ENCODE results near the gene NKD2. TPM values are rescaled to one million over a fixed set of nuclear protein-coding genes. Genes with fewer than 3 reads are reported as not detected.
A peak's percentile ranks its signal among the peaks of the same experiment; 100 is the strongest.

Gene NKD2
- total and polyA plus RNA-seq, 2 experiments from 2014 or later, result 9.0 to 11.9 TPM

DNA sequence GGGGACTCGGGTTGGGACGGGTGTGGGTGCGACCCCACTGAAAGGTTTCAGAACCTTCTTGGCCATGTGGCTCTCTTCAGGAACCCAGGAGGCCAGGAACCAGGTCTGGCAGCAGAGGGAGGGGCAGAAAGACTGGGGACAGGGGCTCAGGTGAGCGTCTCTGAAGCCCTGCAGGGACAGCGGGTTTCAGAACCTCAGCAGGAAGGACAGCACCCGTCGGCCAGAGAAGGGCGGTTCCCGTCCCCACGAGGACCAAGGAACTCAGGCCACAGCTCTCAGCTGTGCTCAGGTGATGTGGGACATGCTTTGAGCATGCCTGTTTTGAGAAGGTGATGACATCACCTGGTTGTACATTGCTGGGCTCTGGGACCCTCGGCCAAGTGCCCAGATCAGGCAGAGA lies 77.5 kb downstream of the NKD2 start:
- H3K36me3 Mint-ChIP-seq (ENCODE audit: low read depth), result peaks cover 19% of the 10 kb centered on the region
- ATAC-seq, result no peak

DNA sequence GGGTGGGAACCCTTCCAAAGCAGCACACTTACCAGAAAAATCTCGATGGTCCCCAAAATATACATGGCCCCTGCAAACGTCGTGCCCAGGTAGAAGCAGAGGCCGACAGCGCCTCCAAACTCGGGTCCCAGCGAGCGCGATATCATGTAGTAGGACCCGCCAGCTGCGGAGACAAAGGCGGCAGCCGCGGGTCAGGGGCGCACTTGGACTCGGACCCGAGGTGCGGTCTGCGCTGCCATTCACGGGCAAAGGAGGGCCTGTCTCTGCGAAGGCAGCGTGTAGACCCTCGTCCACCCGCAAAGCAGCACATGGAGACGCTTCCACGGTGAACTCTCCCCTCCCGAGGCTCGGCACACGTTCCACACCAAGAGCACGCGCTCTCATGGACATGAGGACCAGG lies 78.3 kb downstream of the NKD2 start:
- Histone ChIP-seq H3K9me2 (ENCODE audit: insufficient read depth) (no peaks in the 10 kb centered on the region), H3F3A (replicated peaks; ENCODE audit: low read depth) (no peaks in the 10 kb centered on the region), H3K27me3 (ENCODE audit: insufficient read depth) (no peaks in the 10 kb centered on the region), H3K4me3 (no peak overlapping the region), H3K79me2 (replicated peaks; ENCODE audit: insufficient read depth) (no peaks in the 10 kb centered on the region), H4K20me1 (replicated peaks; ENCODE audit: insufficient read depth) (no peaks in the 10 kb centered on the region), H3K36me3 (ENCODE audit: insufficient read depth) (no peaks in the 10 kb centered on the region), H3K4me2 (no peak overlapping the region), H3K27ac (ENCODE audit: low read depth) (no peak overlapping the region), H3K4me1 (ENCODE audit: insufficient read depth) (no peaks in the 10 kb centered on the region), H2AFZ (no peak overlapping the region)
- no peak for DNase-seq (ENCODE audit: low spot score)
- Mint-ChIP-seq H3K27ac (no peak overlapping the region), H3K9me3 (no peaks in the 10 kb centered on the region), H3K27me3 (ENCODE audit: insufficient read depth, low read depth, poor library complexity) (peaks cover 4% of the 10 kb centered on the region), H3K36me3 (ENCODE audit: low read depth) (peaks cover 18% of the 10 kb centered on the region), H3K4me3 (no peak overlapping the region), H3K4me1 (no peaks in the 10 kb centered on the region)
- no peak for ATAC-seq
- TF ChIP-seq, protein P1, sequence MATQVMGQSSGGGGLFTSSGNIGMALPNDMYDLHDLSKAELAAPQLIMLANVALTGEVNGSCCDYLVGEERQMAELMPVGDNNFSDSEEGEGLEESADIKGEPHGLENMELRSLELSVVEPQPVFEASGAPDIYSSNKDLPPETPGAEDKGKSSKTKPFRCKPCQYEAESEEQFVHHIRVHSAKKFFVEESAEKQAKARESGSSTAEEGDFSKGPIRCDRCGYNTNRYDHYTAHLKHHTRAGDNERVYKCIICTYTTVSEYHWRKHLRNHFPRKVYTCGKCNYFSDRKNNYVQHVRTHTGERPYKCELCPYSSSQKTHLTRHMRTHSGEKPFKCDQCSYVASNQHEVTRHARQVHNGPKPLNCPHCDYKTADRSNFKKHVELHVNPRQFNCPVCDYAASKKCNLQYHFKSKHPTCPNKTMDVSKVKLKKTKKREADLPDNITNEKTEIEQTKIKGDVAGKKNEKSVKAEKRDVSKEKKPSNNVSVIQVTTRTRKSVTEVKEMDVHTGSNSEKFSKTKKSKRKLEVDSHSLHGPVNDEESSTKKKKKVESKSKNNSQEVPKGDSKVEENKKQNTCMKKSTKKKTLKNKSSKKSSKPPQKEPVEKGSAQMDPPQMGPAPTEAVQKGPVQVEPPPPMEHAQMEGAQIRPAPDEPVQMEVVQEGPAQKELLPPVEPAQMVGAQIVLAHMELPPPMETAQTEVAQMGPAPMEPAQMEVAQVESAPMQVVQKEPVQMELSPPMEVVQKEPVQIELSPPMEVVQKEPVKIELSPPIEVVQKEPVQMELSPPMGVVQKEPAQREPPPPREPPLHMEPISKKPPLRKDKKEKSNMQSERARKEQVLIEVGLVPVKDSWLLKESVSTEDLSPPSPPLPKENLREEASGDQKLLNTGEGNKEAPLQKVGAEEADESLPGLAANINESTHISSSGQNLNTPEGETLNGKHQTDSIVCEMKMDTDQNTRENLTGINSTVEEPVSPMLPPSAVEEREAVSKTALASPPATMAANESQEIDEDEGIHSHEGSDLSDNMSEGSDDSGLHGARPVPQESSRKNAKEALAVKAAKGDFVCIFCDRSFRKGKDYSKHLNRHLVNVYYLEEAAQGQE (IDR thresholded peaks at IDR 0.05; ENCODE audit: unreplicated experiment), result no peak
- TF ChIP-seq JUNB (IDR thresholded peaks at IDR 0.05; ENCODE audit: unreplicated experiment), result no peak
- TF ChIP-seq, protein P2, sequence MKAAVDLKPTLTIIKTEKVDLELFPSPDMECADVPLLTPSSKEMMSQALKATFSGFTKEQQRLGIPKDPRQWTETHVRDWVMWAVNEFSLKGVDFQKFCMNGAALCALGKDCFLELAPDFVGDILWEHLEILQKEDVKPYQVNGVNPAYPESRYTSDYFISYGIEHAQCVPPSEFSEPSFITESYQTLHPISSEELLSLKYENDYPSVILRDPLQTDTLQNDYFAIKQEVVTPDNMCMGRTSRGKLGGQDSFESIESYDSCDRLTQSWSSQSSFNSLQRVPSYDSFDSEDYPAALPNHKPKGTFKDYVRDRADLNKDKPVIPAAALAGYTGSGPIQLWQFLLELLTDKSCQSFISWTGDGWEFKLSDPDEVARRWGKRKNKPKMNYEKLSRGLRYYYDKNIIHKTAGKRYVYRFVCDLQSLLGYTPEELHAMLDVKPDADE (IDR thresholded peaks at IDR 0.05), result no peak
- TF ChIP-seq CREB1 (CRISPR knock-in tag; IDR thresholded peaks at IDR 0.05; ENCODE audit: low read depth), result no peak
- no peak for TF ChIP-seq ZNF114 (CRISPR knock-in tag; IDR thresholded peaks at IDR 0.05)
- TF ChIP-seq NANOG (IDR thresholded peaks at IDR 0.05; ENCODE audit: borderline replicate concordance), result no peak
- TF ChIP-seq POLR2AphosphoS5 (IDR thresholded peaks at IDR 0.05; ENCODE audit: low read depth), result no peak
- TF ChIP-seq, protein P3, sequence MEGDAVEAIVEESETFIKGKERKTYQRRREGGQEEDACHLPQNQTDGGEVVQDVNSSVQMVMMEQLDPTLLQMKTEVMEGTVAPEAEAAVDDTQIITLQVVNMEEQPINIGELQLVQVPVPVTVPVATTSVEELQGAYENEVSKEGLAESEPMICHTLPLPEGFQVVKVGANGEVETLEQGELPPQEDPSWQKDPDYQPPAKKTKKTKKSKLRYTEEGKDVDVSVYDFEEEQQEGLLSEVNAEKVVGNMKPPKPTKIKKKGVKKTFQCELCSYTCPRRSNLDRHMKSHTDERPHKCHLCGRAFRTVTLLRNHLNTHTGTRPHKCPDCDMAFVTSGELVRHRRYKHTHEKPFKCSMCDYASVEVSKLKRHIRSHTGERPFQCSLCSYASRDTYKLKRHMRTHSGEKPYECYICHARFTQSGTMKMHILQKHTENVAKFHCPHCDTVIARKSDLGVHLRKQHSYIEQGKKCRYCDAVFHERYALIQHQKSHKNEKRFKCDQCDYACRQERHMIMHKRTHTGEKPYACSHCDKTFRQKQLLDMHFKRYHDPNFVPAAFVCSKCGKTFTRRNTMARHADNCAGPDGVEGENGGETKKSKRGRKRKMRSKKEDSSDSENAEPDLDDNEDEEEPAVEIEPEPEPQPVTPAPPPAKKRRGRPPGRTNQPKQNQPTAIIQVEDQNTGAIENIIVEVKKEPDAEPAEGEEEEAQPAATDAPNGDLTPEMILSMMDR (conservative IDR thresholded peaks at IDR 0.05; ENCODE audit: low read depth in 2 of 2), result no peak
- no peak for TF ChIP-seq EZH2 (IDR thresholded peaks at IDR 0.05; ENCODE audit: low read depth, unreplicated experiment)

More for the DNA sequence above, 77.5 kb downstream of the NKD2 start:
- Histone ChIP-seq H3K27ac (ENCODE audit: low read depth) (no peak overlapping the region), H4K20me1 (replicated peaks; ENCODE audit: insufficient read depth) (no peaks in the 10 kb centered on the region), H3K9me2 (ENCODE audit: insufficient read depth) (no peaks in the 10 kb centered on the region), H3K79me2 (replicated peaks; ENCODE audit: insufficient read depth) (no peaks in the 10 kb centered on the region), H3K36me3 (ENCODE audit: insufficient read depth) (no peaks in the 10 kb centered on the region), H3K4me2 (no peak overlapping the region), H3F3A (replicated peaks; ENCODE audit: low read depth) (no peaks in the 10 kb centered on the region), H3K27me3 (ENCODE audit: insufficient read depth) (no peaks in the 10 kb centered on the region), H3K4me3 (no peak overlapping the region), H3K4me1 (ENCODE audit: insufficient read depth) (no peaks in the 10 kb centered on the region), H2AFZ (no peak overlapping the region)
- Mint-ChIP-seq H3K4me1 (no peaks in the 10 kb centered on the region; the same call in 2 of the 3 replicates), H3K4me3 (no peak overlapping the region), H3K9me3 (no peaks in the 10 kb centered on the region), H3K27ac (no peak overlapping the region), H3K27me3 (ENCODE audit: insufficient read depth, low read depth, poor library complexity) (peaks cover 4% of the 10 kb centered on the region)
- TF ChIP-seq, protein P1 (IDR thresholded peaks at IDR 0.05; ENCODE audit: unreplicated experiment), result peak; percentile 62
- no peak for TF ChIP-seq STAT1 (IDR thresholded peaks at IDR 0.05; ENCODE audit: unreplicated experiment)
- no peak for DNase-seq (ENCODE audit: low spot score)

Data from GM23338 (cell line).